Endothelial cell of umbilical vein (primary cell): ENCODE measurements around the gene CHSY1.

ENCODE experiments used
- CTCF ChIP-seq, 2 donors: IDR thresholded peaks; 1 replicate in 1 of 2; 2 replicates in 1 of 2; pipeline ENCODE4 v1.5.1; 2011; ENCODE audit warnings: low read length in 2 of 2, mild to moderate bottlenecking in 2 of 2, moderate library complexity in 2 of 2, control low read depth in 1 of 2, inconsistent platforms in 1 of 2, low read depth in 1 of 2; ENCODE audit not compliant: insufficient read depth in 1 of 2; ENCODE audit errors: extremely low read depth in 1 of 2
- EZH2 ChIP-seq: IDR thresholded peaks from 2 replicates; pipeline ENCODE4 v1.6.1; 2012; ENCODE audit warnings: borderline replicate concordance, low read depth, mild to moderate bottlenecking, moderate library complexity, low read length, inconsistent platforms; ENCODE audit not compliant: severe bottlenecking
- JUN ChIP-seq: IDR thresholded peaks from 2 replicates; pipeline ENCODE4 v1.6.1; 2011; ENCODE audit warnings: borderline replicate concordance, low read depth; ENCODE audit not compliant: insufficient read length, insufficient read depth
- MAX ChIP-seq: IDR thresholded peaks from 2 replicates; pipeline ENCODE4 v1.6.1; 2011; ENCODE audit not compliant: insufficient read depth, insufficient read length
- POLR2A ChIP-seq: IDR thresholded peaks from 2 replicates; pipeline ENCODE4 v1.6.1; 2012; ENCODE audit warnings: low read depth, mild to moderate bottlenecking, control low read depth, low read length
- POLR2AphosphoS5 ChIP-seq: IDR thresholded peaks from 2 replicates; pipeline ENCODE4 v1.6.1; 2012; ENCODE audit warnings: low read depth, mild to moderate bottlenecking, control low read depth, low read length, moderate library complexity; ENCODE audit not compliant: insufficient read depth

DNA sequence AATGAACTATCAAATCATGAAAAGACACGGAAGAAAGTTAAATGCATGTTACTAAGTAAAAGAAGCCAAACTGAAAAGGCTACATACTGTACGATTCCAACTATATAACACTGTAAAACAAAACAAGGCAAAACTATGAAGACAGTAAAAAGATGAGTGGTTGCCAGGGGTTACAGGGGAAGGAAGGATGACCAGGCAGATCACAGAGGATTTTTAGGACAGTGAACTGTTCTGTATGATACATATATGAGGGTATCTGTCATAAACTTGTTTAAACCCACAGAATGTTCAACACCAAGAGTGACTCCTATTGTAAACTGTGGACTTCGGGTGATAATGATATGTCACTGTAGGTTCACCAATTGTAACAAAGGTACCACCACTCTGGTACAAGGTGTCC is 60.6 kb downstream of the CHSY1 start:
- TF ChIP-seq CTCF (IDR thresholded peaks at IDR 0.05; ENCODE audit: extremely low read depth in 1 of 2, insufficient read depth in 1 of 2, low read depth in 1 of 2, low read length in 2 of 2) (no peak), EZH2 (no peak), POLR2AphosphoS5 (no peak), MAX (no peak), POLR2A (no peak), JUN (no peak)
